ENCODE data around the gene HDLBP.

Gene HDLBP

GRCh38 chr2:241248897-241249296, 66.6 kb downstream of the HDLBP start:
- DNase-seq = no peak

- no peak for DNase-seq
Measured at GRCh38 chr2:241248289-241248688, 67.2 kb downstream of the HDLBP start.

- no peak for DNase-seq
Measured at GRCh38 chr2:241244368-241244767, 71.1 kb downstream of the HDLBP start.

- no peak for DNase-seq
Measured at GRCh38 chr2:241242306-241242705, 73.2 kb downstream of the HDLBP start.

- DNase-seq = no peak
Measured at GRCh38 chr2:241241669-241242068, 73.8 kb downstream of the HDLBP start.

GRCh38 chr2:241240320-241241004, 75.0 kb downstream of the HDLBP start:
- no peak for DNase-seq

- DNase-seq = no peak
Measured at GRCh38 chr2:241239552-241240202, 75.8 kb downstream of the HDLBP start.

GRCh38 chr2:241238693-241239198, 76.7 kb downstream of the HDLBP start:
- no peak for DNase-seq

GRCh38 chr2:241237949-241238371, 77.5 kb downstream of the HDLBP start:
- DNase-seq = no peak

GRCh38 chr2:241237047-241237446, 78.4 kb downstream of the HDLBP start:
- DNase-seq = no peak

- DNase-seq = no peak
Measured at GRCh38 chr2:241235859-241236593, 79.4 kb downstream of the HDLBP start.

GRCh38 chr2:241234962-241235740, 80.3 kb downstream of the HDLBP start:
- no peak for DNase-seq

GRCh38 chr2:241234066-241234790, 81.2 kb downstream of the HDLBP start:
- DNase-seq = no peak

- no peak for DNase-seq
Measured at GRCh38 chr2:241232736-241233575, 82.5 kb downstream of the HDLBP start.

GRCh38 chr2:241230435-241230834, 85.0 kb downstream of the HDLBP start:
- no peak for DNase-seq

- DNase-seq = no peak
Measured at GRCh38 chr2:241229563-241230401, 85.7 kb downstream of the HDLBP start.

- DNase-seq = no peak
Measured at GRCh38 chr2:241228860-241229516, 86.5 kb downstream of the HDLBP start.

GRCh38 chr2:241228081-241228859, 87.2 kb downstream of the HDLBP start:
- no peak for DNase-seq

- DNase-seq = no peak
Measured at GRCh38 chr2:241227594-241227993, 87.9 kb downstream of the HDLBP start.

All from activated CD4-positive, alpha-beta T cell treated with anti-CD3 and anti-CD28 coated beads, Interleukin-2, amount 50 U/mL, for 1 hour (primary cell).